H1 (cell line): Measurements from ENCODE around the gene CCDC60. TPM values are rescaled to one million over a fixed set of nuclear protein-coding genes. Genes with fewer than 3 reads are reported as not detected.

Experiments
- CHD2 ChIP-seq: IDR thresholded peaks from 2 replicates; pipeline ENCODE4 v1.6.1; 2012; ENCODE audit warnings: low read length, improper control_type of control experiment
- POU5F1 ChIP-seq: IDR thresholded peaks from 2 replicates; pipeline ENCODE4 v1.6.1; 2011; ENCODE audit warnings: low read depth, mild to moderate bottlenecking, low read length, moderate library complexity
- RNF2 ChIP-seq: fragments of 200-900, 300-1000 bp; sonication (generic); IDR thresholded peaks from 2 replicates; pipeline ENCODE4 v1.7.1; 2016; ENCODE audit warnings: borderline replicate concordance, low read depth, mild to moderate bottlenecking, antibody characterized with exemption, low read length; ENCODE audit not compliant: poor library complexity, severe bottlenecking; ENCODE audit errors: missing control alignments
- polyA plus RNA-seq, 7 experiments: library from polyadenylated mRNA; depleted of rRNA in 3 of 7; stranded (reverse) in 5 of 7; unstranded in 2 of 7; fragments of >200 nt in 5 of 7; fragments of 200-250 nt in 2 of 7; gene quantifications; 1 replicate in 5 of 7; 2 replicates in 1 of 7; 4 replicates in 1 of 7; pipeline versions ENCODE4 v1.2.1 to v1.2.3, GENCODE V29; 2011 to 2013; ENCODE audit warnings: missing spikeins in 2 of 7, mixed read lengths in 2 of 7
- total RNA-seq: library from RNA; stranded (reverse); fragmentation: NEBNext Ultra II Directional; extraction: Animal tissue kit (Norgen Biotek cat#: 25700); gene quantifications from 2 replicates; pipeline ENCODE4 v1.2.1, GENCODE V29; 2021

Gene CCDC60
- total and polyA plus RNA-seq, 2 of the 8 experiments (the other 6 are each of a cell fraction or from before 2014, with no cell fraction given): 0.05 TPM; not detected in 1

DNA sequence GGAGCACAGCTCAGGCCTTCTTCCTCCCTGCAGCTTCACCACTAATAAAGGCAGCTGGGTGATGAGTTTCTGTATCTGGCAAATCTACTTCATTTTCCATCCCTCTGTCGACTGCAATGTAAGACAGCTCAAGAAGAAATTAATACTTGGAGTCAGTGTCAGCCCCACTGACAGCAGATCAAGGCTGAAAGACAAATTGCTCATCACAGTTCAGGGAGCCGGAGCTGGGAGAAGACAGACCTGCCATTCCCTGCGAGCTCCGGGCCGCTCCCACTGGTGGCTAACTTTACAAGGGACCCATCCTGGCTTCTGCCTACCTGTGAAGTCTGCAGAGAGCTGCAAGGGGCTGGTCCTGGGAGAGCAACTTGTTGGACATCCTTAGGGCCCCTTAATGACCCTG lies 49.8 kb downstream of the CCDC60 start (continued):
- TF ChIP-seq RNF2 (no peak), CHD2 (no peak), POU5F1 (no peak)
